OCI-LY1 (cell line): ENCODE data around the gene GALNT9.

Source experiments
- H2AFZ ChIP-seq: fragments of 200-600 bp; sonication (generic), shearing (Covaris generic); 2 replicates; pipeline ENCODE4 v1.6.0; 2014; ENCODE audit warnings: antibody characterized with exemption, mild to moderate bottlenecking, low read length
- H3F3A ChIP-seq: fragments of 200-600 bp; sonication (generic), shearing (Covaris generic); 2 replicates; pipeline ENCODE4 v1.6.0; 2014; ENCODE audit warnings: mild to moderate bottlenecking, antibody characterized with exemption, low read length, moderate library complexity; ENCODE audit not compliant: insufficient read depth
- H3K27ac ChIP-seq: fragments of 200-600 bp; sonication (generic); 2 replicates; pipeline ENCODE4 v1.5.1; 2014; ENCODE audit warnings: low read length, mixed run types, mild to moderate bottlenecking, low read depth; ENCODE audit not compliant: poor library complexity, severe bottlenecking
- H3K27me3 ChIP-seq: fragments of 200-600 bp; sonication (generic); 2 replicates; pipeline ENCODE4 v1.6.0; 2014; ENCODE audit warnings: antibody characterized with exemption, mild to moderate bottlenecking, low read length, moderate library complexity; ENCODE audit not compliant: insufficient read depth
- H3K36me3 ChIP-seq: fragments of 200-600 bp; sonication (generic); 2 replicates; pipeline ENCODE4 v1.6.1; 2014; ENCODE audit warnings: mild to moderate bottlenecking, antibody characterized with exemption, low read length, moderate library complexity, mixed read lengths; ENCODE audit not compliant: insufficient read depth
- H3K4me1 ChIP-seq: fragments of 200-600 bp; sonication (generic); 2 replicates; pipeline ENCODE4 v1.5.1; 2014; ENCODE audit warnings: mild to moderate bottlenecking, low read length, moderate library complexity; ENCODE audit not compliant: insufficient read depth, severe bottlenecking
- H3K4me2 ChIP-seq: fragments of 200-600 bp; sonication (generic), shearing (Covaris generic); 2 replicates; pipeline ENCODE4 v1.6.1; 2014; ENCODE audit warnings: low read length
- H3K4me3 ChIP-seq: fragments of 200-600 bp; sonication (generic); 2 replicates; pipeline ENCODE4 v1.5.1; 2014; ENCODE audit warnings: low read length, low read depth, mild to moderate bottlenecking, mixed read lengths; ENCODE audit not compliant: poor library complexity, severe bottlenecking
- H3K79me2 ChIP-seq: fragments of 200-600 bp; shearing (Covaris generic); 2 replicates; pipeline ENCODE4 v1.6.1; 2016; ENCODE audit warnings: mixed run types, low read length, mixed read lengths; ENCODE audit not compliant: insufficient read depth
- H3K9ac ChIP-seq: fragments of 200-600 bp; sonication (generic), shearing (Covaris generic); 2 replicates; pipeline ENCODE4 v1.6.1; 2014; ENCODE audit warnings: mild to moderate bottlenecking, low read length, mixed read lengths
- H3K9me2 ChIP-seq: fragments of 200-600 bp; sonication (generic), shearing (Covaris generic); 2 replicates; pipeline ENCODE4 v1.6.1; 2014; ENCODE audit warnings: low read depth, mild to moderate bottlenecking, low read length, mixed read lengths
- H3K9me3 ChIP-seq: fragments of 200-600 bp; shearing (Covaris generic); 2 replicates; pipeline ENCODE4 v1.6.1; 2014; ENCODE audit warnings: low read length, mixed read lengths
- H4K20me1 ChIP-seq: fragments of 200-600 bp; sonication (generic), shearing (Covaris generic); 2 replicates; pipeline ENCODE4 v1.6.0; 2016; ENCODE audit warnings: mild to moderate bottlenecking, low read length; ENCODE audit not compliant: insufficient read depth
- CTCF ChIP-seq: fragments of 200-600 bp; sonication (generic), shearing (Covaris generic); IDR thresholded peaks from 2 replicates; pipeline ENCODE4 v1.5.1; 2017; ENCODE audit warnings: mild to moderate bottlenecking, antibody characterized with exemption, low read length, moderate library complexity, mixed read lengths
- EZH2 ChIP-seq: fragments of 200-600 bp; sonication (generic), shearing (Covaris generic); IDR thresholded peaks from 2 replicates; pipeline ENCODE4 v1.8.0; 2017; ENCODE audit warnings: borderline replicate concordance, mixed run types, mild to moderate bottlenecking, antibody characterized with exemption, low read length, moderate library complexity, mixed read lengths

Gene GALNT9

GRCh38 chr12:132189378-132190011 is 139.9 kb downstream of the GALNT9 start:
- Histone ChIP-seq H3K36me3 (no peaks in the 10 kb centered on the region), H3K79me2 (no peaks in the 10 kb centered on the region), H2AFZ (no peak overlapping the region), H3K9me2 (no peaks in the 10 kb centered on the region), H3K9me3 (peaks cover 5% of the 10 kb centered on the region), H3K4me2 (peak overlapping the region; percentile 72), H3K4me1 (peaks cover 8% of the 10 kb centered on the region), H4K20me1 (no peaks in the 10 kb centered on the region), H3K4me3 (peak overlapping the region; percentile 62), H3K27me3 (no peaks in the 10 kb centered on the region; the same call in 1 of the 2 replicates), H3K9ac (peak overlapping the region; percentile 59), H3K27ac (no peak overlapping the region), H3F3A (no peaks in the 10 kb centered on the region)
- TF ChIP-seq EZH2 = no peak
- no peak for TF ChIP-seq CTCF

DNA sequence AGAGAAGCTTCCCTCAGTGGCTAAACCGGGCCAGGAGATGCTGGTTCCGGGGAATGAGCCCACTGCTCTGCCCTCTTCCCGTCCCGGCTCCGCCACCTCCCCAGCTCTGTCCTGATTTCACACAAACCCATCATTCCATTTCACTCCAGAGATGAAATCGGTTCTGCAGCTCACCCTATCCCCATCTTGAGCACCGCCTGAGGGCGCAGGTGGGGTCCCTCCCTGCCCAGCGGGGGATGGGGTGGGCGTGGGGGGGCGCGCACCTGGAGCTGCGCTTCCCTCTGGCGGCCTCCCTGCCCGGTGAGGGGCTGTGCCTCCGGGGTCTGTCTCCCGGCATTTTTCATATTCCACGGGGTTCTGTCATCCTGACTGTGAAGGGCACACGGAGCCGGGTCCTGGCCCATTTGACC is 140.5 kb downstream of the GALNT9 start:
- no peak overlapping the region for H3K27ac ChIP-seq
- peaks cover 8% of the 10 kb centered on the region for H3K4me1 ChIP-seq
- no peaks in the 10 kb centered on the region for H3K79me2 ChIP-seq
- H3K36me3 ChIP-seq = no peaks in the 10 kb centered on the region
- H3K4me3 ChIP-seq = peak overlapping the region; percentile 62
- no peaks in the 10 kb centered on the region for H4K20me1 ChIP-seq
- H3K9me3 ChIP-seq = no peaks in the 10 kb centered on the region; the same call in 1 of the 2 replicates
- H3K4me2 ChIP-seq = peak overlapping the region; percentile 72
- peak overlapping the region; percentile 43; the same call in 1 of the 2 replicates for H3K9ac ChIP-seq
- H3K27me3 ChIP-seq = no peaks in the 10 kb centered on the region; the same call in 1 of the 2 replicates
- no peak for TF ChIP-seq EZH2
- no peak for TF ChIP-seq CTCF
- H3F3A ChIP-seq = no peaks in the 10 kb centered on the region
- H2AFZ ChIP-seq = no peak overlapping the region
- H3K9me2 ChIP-seq = no peaks in the 10 kb centered on the region

DNA sequence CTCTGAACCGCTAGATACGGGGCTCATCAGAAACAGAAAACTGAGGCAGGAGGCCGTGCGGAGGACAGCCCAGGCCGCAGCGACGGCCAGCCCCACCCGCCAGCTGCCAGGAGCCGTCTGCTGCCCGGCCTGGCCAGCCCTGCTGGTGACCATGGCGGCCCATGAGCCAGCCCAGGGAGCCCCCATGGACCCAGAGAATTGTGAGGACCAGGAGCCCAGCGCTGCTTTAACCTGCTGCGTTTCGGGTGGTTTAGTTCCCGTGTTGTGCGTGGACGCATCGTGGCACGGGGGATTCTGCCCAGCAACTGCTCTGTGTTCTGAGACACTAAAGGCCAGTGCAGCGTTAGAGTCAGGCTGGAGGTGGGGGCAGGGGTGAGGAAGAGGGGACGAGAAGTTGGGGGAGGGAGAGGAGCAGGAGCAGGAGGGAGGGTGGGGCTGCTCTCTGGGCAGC is 140.9 kb downstream of the GALNT9 start:
- no peaks in the 10 kb centered on the region; the same call in 1 of the 2 replicates for H3K27me3 ChIP-seq
- H4K20me1 ChIP-seq = no peaks in the 10 kb centered on the region
- no peaks in the 10 kb centered on the region for H3K36me3 ChIP-seq
- TF ChIP-seq EZH2 (no peak), CTCF (no peak)
- H3K9ac ChIP-seq = no peak overlapping the region
- H3K79me2 ChIP-seq = no peaks in the 10 kb centered on the region
- H3K9me2 ChIP-seq = no peaks in the 10 kb centered on the region
- H3K4me1 ChIP-seq = peaks cover 8% of the 10 kb centered on the region
- H2AFZ ChIP-seq = no peak overlapping the region
- no peak overlapping the region for H3K27ac ChIP-seq
- H3K9me3 ChIP-seq = no peaks in the 10 kb centered on the region
- no peaks in the 10 kb centered on the region for H3F3A ChIP-seq
- H3K4me3 ChIP-seq = no peak overlapping the region
- no peak overlapping the region for H3K4me2 ChIP-seq
